Activated naive CD8-positive, alpha-beta T cell treated with anti-CD3 and anti-CD28 coated beads for 36 hours (primary cell): ENCODE data around the gene FDXACB1. TPM values are rescaled to one million over a fixed set of nuclear protein-coding genes. Genes with fewer than 3 reads are reported as not detected.

ENCODE experiments used
- DNase-seq: peaks from one replicate; pipeline ENCODE4 v3.0.0; 2021
- H3K27ac Mint-ChIP-seq: one replicate; pipeline ENCODE4 v1.8.0; 2022; ENCODE audit warnings: mild to moderate bottlenecking, moderate library complexity, mixed read lengths
- H3K27me3 Mint-ChIP-seq: one replicate; pipeline ENCODE4 v1.8.0; 2022; ENCODE audit warnings: mild to moderate bottlenecking, mixed read lengths
- H3K36me3 Mint-ChIP-seq: one replicate; pipeline ENCODE4 v1.8.0; 2021; ENCODE audit warnings: mild to moderate bottlenecking, mixed read lengths
- H3K4me1 Mint-ChIP-seq: one replicate; pipeline ENCODE4 v1.8.0; 2021; ENCODE audit warnings: mixed read lengths
- H3K4me3 Mint-ChIP-seq: one replicate; pipeline ENCODE4 v1.8.0; 2022; ENCODE audit warnings: mild to moderate bottlenecking, moderate library complexity, mixed read lengths
- H3K9me3 Mint-ChIP-seq: one replicate; pipeline ENCODE4 v1.8.0; 2022; ENCODE audit warnings: mixed read lengths
- total RNA-seq, 2 experiments: library from RNA; stranded (reverse); gene quantifications; one replicate each; pipeline ENCODE4 v1.2.3, GENCODE V29; 2021

The FDXACB1 gene
- total RNA-seq, result 1 to 10 TPM; 8.8 to 9.9 TPM

DNA sequence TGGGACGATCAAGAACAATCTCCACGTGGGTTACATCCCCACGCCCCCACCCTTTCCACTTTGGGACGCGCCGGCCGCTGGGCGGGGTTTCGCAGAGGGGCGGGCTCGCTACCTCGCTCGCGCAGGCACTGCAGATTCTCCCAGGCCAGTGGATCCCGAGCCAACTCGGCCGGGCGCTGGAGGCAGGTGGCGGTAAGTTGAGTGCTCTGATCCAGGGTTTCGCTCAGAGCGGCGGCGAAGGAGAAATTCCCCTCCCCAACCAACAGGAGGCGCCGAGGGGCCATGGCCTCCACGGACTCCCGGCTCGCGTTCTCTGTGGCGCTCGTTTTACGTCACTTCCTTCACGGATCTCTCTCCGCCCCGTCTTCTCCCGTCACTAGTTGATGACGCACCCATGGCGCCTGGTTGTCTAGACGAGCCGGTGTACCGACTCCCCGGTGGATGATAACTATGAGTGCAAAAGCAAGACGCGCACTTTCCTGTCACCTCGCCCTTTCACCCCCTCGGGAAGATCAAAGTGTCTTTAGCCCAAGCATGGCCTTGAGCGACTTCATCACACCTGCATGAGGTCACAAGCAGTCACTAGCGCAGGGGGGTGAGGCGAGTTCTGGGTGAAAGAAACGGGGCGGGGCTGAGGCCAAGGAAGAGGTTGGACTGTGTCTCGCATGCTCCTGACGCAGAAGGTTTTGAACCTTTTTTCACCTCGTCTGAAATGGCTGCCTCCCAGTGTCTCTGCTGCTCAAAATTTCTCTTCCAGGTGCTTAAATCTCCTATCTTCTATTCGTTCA is at the start of gene FDXACB1, which contains the start of gene CFAP68:
TSS of gene FDXACB1 (minus strand) at position 317 of the 788 bp plus-strand sequence. CDS start at position 284, 33 bp downstream.
TSS of gene CFAP68 (plus strand) at position 693 of the 788 bp plus-strand sequence. CDS start at position 713, 20 bp downstream.
- H3K27ac Mint-ChIP-seq, result peak within 1 kb of the TSS; percentile 98
- no peaks in the 10 kb centered on the region for H3K9me3 Mint-ChIP-seq
- no peaks in the 10 kb centered on the region for H3K27me3 Mint-ChIP-seq
- H3K36me3 Mint-ChIP-seq, result peaks cover 8% of the 10 kb centered on the region
- peaks cover 8% of the 10 kb centered on the region for H3K4me1 Mint-ChIP-seq
- DNase-seq, result peak; percentile 94
- H3K4me3 Mint-ChIP-seq, result peak within 1 kb of the TSS; percentile 88

GRCh38 chr11:111926505-111927391 is 47.8 kb upstream of the FDXACB1 start:
- peak overlapping the region; percentile 78 for H3K4me3 Mint-ChIP-seq
- peaks cover 4% of the 10 kb centered on the region for H3K27me3 Mint-ChIP-seq
- peaks cover 15% of the 10 kb centered on the region for H3K4me1 Mint-ChIP-seq
- H3K9me3 Mint-ChIP-seq, result no peaks in the 10 kb centered on the region
- H3K36me3 Mint-ChIP-seq, result no peaks in the 10 kb centered on the region
- H3K27ac Mint-ChIP-seq, result peak overlapping the region; percentile 84
- peak; percentile 97 for DNase-seq

DNA sequence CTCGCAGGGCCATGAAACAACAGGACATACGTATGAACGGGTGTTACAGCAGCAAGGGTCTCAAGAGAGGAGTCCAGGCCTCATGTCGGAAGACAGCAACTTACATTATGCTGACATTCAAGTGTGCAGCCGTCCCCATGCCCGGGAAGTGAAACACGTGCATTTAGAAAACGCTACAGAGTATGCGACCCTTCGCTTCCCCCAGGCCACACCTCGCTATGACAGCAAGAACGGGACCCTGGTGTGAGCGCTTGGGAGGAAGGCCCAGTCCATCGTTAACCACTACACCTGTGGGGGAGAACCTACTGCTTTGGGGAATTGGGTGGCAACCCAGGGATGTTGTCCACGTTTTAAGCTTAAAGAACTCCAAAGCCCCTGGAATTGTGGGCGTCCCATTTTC is 47.0 kb upstream of the FDXACB1 start:
- Mint-ChIP-seq H3K4me1 (peaks cover 13% of the 10 kb centered on the region), H3K27ac (peak overlapping the region; percentile 84), H3K9me3 (no peaks in the 10 kb centered on the region), H3K27me3 (peaks cover 4% of the 10 kb centered on the region), H3K36me3 (no peaks in the 10 kb centered on the region), H3K4me3 (peak overlapping the region; percentile 78)
- no peak for DNase-seq

- no peak for DNase-seq
- no peaks in the 10 kb centered on the region for H3K36me3 Mint-ChIP-seq
- H3K4me1 Mint-ChIP-seq, result peaks cover 13% of the 10 kb centered on the region
- no peak overlapping the region for H3K4me3 Mint-ChIP-seq
- H3K9me3 Mint-ChIP-seq, result no peaks in the 10 kb centered on the region
- H3K27me3 Mint-ChIP-seq, result peaks cover 4% of the 10 kb centered on the region
- H3K27ac Mint-ChIP-seq, result no peak overlapping the region
Measured at GRCh38 chr11:111923951-111924350, 45.0 kb upstream of the FDXACB1 start.

DNA sequence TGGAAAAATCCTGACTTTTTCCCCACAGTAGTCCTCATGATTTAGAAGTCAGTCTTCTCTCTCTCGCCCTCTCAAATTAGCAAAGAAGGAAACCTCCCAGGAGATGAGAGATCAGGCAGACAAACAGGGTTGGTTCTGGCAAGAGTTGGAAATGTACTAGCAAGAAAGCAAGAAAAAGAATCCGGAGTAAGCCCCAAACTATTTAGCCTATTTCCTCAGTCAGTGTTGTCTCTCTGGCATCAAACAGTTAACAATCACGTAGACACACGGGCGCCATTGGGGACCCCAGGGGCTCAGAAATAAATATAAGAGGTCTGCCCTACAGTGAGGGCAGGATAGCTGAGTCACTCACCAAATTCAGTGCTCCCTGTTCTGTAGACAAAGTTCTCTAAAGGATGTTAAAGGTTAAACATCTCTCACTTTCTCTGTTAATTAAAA is 44.4 kb upstream of the FDXACB1 start:
- Mint-ChIP-seq H3K4me3 (no peak overlapping the region), H3K4me1 (peaks cover 13% of the 10 kb centered on the region), H3K9me3 (no peaks in the 10 kb centered on the region), H3K36me3 (no peaks in the 10 kb centered on the region), H3K27ac (no peak overlapping the region), H3K27me3 (peaks cover 4% of the 10 kb centered on the region)
- no peak for DNase-seq

GRCh38 chr11:111922803-111923202 is 43.8 kb upstream of the FDXACB1 start:
- Mint-ChIP-seq H3K4me3 (no peak overlapping the region), H3K36me3 (no peaks in the 10 kb centered on the region), H3K27ac (no peak overlapping the region), H3K4me1 (peaks cover 13% of the 10 kb centered on the region), H3K27me3 (peaks cover 4% of the 10 kb centered on the region), H3K9me3 (no peaks in the 10 kb centered on the region)
- DNase-seq, result no peak

DNA sequence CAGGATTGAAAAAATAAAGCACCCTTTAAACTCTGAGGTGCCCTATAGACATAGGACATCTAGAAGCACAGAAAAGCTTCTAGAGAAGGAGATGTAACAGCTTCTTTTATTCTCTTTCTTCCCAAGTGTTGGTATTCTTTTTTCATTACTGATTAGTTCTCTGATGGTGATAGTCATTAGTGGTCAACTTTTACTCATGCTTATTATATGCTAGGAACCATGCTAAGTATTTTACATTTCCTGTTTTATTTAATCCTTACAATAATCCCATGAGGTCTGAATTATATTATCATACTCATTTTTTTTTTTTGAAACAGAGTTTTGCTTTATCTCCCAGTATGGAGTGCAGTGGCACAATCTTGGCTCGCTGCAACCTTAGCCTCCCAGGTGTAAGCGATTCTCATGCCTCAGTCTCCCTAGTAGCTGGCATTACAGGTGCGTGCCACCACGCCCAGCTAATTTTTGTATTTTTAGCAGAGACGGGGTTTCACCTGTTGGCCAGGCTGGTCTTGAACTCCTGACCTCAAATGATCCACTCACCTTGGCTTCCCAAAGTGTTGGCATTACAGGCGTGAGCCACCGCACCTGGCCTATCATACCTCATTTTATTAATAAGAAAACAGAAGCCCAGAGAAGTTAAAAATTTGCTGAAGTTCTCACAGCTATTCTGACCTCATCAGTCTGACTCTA is 42.7 kb upstream of the FDXACB1 start:
- H3K9me3 Mint-ChIP-seq, result no peaks in the 10 kb centered on the region
- no peaks in the 10 kb centered on the region for H3K36me3 Mint-ChIP-seq
- no peak overlapping the region for H3K27ac Mint-ChIP-seq
- DNase-seq, result no peak
- H3K4me1 Mint-ChIP-seq, result peaks cover 9% of the 10 kb centered on the region
- no peak overlapping the region for H3K4me3 Mint-ChIP-seq
- peaks cover 7% of the 10 kb centered on the region for H3K27me3 Mint-ChIP-seq

DNA sequence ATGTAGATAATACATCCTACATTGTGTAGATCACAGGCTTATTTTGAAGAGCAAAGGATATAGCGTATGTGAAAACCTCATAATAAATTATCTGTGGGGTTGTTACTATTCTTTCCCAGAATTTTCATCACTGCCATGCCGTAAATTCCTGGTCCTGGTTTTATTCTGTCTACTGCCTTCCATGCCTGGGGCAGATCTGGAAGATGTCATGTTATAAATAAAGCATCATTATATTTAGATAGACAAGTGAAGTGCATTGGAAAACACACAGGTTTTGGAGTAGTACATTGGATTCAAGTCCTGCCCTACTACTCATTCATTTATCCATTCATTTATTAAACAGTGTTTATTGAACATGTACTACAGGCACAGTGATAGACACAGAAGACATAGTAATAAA is 41.9 kb upstream of the FDXACB1 start:
- Mint-ChIP-seq H3K27ac (no peak overlapping the region), H3K4me1 (peaks cover 4% of the 10 kb centered on the region), H3K4me3 (no peak overlapping the region), H3K9me3 (no peaks in the 10 kb centered on the region), H3K27me3 (peaks cover 15% of the 10 kb centered on the region), H3K36me3 (no peaks in the 10 kb centered on the region)
- no peak for DNase-seq

DNA sequence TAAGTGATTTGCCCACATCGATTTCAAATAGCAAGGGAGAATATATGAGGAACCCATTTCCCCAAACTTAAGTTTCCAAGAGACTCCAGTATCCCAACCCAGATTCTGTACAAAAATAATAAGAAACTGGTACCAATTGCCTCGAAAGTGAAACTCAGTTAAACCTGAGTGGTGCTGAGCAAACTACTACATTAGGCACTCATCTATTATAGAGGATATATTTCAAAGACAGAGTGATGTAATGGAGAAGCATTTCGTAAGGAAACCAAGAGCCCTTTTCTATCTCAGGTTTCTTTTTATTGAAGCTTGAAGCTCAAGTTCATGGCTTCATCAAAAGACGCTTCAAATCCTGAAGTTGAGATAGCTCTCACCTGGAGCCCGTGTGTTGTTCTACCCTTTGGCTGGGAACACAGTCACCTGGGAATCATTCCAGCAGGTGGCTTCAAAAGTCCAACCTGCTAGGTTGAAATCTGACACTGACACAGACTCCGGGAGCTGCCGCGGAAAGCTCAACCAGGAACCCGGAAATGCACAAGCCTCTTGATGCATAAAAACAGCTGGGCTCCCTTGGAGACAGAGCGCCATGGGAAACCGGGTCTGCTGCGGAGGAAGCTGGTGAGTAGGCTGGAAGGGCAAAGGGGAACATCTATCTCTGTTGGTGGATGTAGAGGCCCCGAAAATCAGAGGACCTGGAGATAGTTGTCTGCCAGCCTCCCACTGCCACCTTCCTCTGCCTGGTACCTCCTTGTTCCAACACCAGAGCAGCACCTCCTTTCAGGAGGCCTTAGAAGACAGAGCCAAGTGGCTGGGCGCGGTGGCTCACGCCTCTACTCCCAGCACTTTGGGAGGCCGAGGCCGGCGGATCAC is 39.7 kb upstream of the FDXACB1 start, which contains the start of gene C11orf52:
TSS of gene C11orf52 (plus strand) at position 524 of the 867 bp plus-strand sequence. CDS start at position 584, 60 bp downstream.
- no peaks in the 10 kb centered on the region for H3K36me3 Mint-ChIP-seq
- H3K4me3 Mint-ChIP-seq, result no peak within 1 kb of the TSS
- no peaks in the 10 kb centered on the region for H3K9me3 Mint-ChIP-seq
- H3K4me1 Mint-ChIP-seq, result peaks cover 2% of the 10 kb centered on the region
- DNase-seq, result no peak
- no peak within 1 kb of the TSS for H3K27ac Mint-ChIP-seq
- H3K27me3 Mint-ChIP-seq, result peaks cover 27% of the 10 kb centered on the region

DNA sequence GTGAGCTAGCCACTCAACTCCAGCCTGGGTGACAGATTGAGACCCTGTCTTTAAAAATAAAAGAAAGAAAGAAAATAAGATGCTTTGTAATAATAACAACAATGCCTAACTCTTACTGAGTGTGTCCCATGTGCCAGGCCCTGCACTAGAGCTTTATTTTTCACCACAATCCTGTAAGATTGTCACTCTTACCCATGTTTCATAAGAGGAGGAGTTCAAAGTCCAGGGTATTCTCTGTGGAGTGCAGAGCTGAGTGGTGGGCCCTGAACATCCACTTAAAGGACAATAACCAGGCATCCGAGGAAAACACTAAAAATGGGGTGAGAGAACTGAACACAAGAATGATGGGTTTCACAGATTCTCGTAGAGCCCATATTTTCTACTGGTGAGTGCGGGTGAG is 38.8 kb upstream of the FDXACB1 start:
- Mint-ChIP-seq H3K9me3 (no peaks in the 10 kb centered on the region), H3K4me1 (peaks cover 2% of the 10 kb centered on the region), H3K36me3 (no peaks in the 10 kb centered on the region)

DNA sequence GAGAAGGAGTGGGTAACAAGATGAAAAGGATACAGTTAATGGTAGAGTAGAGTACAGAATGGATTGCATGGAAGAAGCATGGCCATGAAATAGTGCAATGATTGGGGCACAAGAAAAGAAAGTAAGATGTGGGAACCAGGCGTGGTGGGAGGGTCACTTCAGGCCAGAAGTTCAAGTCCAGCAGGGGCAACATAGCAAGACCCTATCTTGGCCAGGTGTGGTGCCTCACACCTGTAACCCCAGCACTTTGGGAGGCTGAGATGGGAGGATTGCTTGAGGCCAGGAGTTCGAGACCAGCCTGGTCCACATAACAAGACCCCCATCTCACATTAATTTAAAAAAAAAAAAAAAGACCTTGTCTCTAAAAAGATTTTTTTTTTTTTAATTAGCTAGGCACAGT is 38.3 kb upstream of the FDXACB1 start:
- DNase-seq, result no peak
- Mint-ChIP-seq H3K27me3 (peaks cover 34% of the 10 kb centered on the region), H3K4me1 (peaks cover 2% of the 10 kb centered on the region), H3K9me3 (no peaks in the 10 kb centered on the region), H3K36me3 (no peaks in the 10 kb centered on the region), H3K4me3 (no peak overlapping the region), H3K27ac (no peak overlapping the region)

More for the DNA sequence above, 38.8 kb upstream of the FDXACB1 start:
- Mint-ChIP-seq H3K27me3 (peaks cover 31% of the 10 kb centered on the region), H3K4me3 (no peak overlapping the region), H3K27ac (no peak overlapping the region)
- no peak for DNase-seq

DNA sequence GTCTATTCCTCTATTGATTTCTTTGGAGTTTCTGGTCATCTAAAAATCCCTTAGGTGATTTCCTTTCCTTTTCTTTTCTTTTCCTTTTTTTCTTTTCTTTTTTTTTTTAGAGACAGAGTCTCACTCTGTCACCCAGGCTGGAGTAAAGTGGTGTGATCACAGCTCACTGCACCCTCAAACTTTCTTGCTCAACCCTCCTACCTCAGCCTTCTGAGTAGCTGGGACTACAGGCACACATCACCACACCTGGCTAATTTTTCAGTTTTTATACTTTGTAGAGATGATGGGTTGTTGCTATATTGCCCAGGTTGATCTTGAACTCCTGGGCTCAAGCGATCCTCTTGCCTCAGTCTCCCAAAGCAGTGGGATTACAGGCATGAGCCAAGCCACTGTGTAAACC is 37.8 kb upstream of the FDXACB1 start:
- Mint-ChIP-seq H3K4me3 (no peak overlapping the region), H3K36me3 (no peaks in the 10 kb centered on the region), H3K4me1 (peaks cover 3% of the 10 kb centered on the region), H3K27ac (no peak overlapping the region), H3K9me3 (no peaks in the 10 kb centered on the region), H3K27me3 (peaks cover 39% of the 10 kb centered on the region)
- no peak for DNase-seq

- Mint-ChIP-seq H3K27me3 (peaks cover 51% of the 10 kb centered on the region), H3K36me3 (no peaks in the 10 kb centered on the region), H3K9me3 (no peaks in the 10 kb centered on the region)
Measured at GRCh38 chr11:111913997-111914396, 35.0 kb upstream of the FDXACB1 start.

More at GRCh38 chr11:111913997-111914396, 35.0 kb upstream of the FDXACB1 start:
- no peak overlapping the region for H3K27ac Mint-ChIP-seq
- H3K4me3 Mint-ChIP-seq, result no peak overlapping the region
- H3K4me1 Mint-ChIP-seq, result peaks cover 3% of the 10 kb centered on the region
- no peak for DNase-seq
